Lower leg skin (tissue), 4 donors: ENCODE measurements around the gene CLDN6. TPM values are rescaled to one million over a fixed set of nuclear protein-coding genes. Genes with fewer than 3 reads are reported as not detected.

Experiments used
- DNase-seq, 2 donors: peaks; one replicate each; pipeline ENCODE4 v3.0.0-alpha.2; 2019; ENCODE audit warnings: low spot score in 2 of 2
- H3K4me3 ChIP-seq: fragments of 200-600 bp; sonication (generic); 2 replicates; pipeline ENCODE4 v1.5.1; 2017; ENCODE audit warnings: mild to moderate bottlenecking, low read depth; ENCODE audit not compliant: poor library complexity, severe bottlenecking
- POLR2A ChIP-seq, 2 donors: fragments of 450-650 bp; IDR thresholded peaks; one replicate each; pipeline ENCODE4 v1.6.1; 2016 to 2017; ENCODE audit warnings: antibody characterized with exemption in 2 of 2, mild to moderate bottlenecking in 1 of 2, moderate library complexity in 1 of 2
- WGBS, 2 donors: methylation state at CpG; one replicate each; pipeline ENCODE4 v1.1.5; 2018; 5-methylcytosine and 5-hydroxymethylcytosine counted together
- intact Hi-C: fragments of 100-400 bp; cut with DNase I; formaldehyde crosslinking; loops from one replicate; pipeline ENCODE4 v1.15.0; 2023; ENCODE audit warnings: low total_unique reads
- total RNA-seq, 4 donors: library from RNA; depleted of rRNA; stranded (reverse); fragments of >200 nt; gene quantifications; one replicate each; pipeline ENCODE4 v1.1.0, GENCODE V29; 2016
- TF ChIP-seq, protein P1 (sequence below), 3 donors: fragments of 450-650 bp; IDR thresholded peaks; one replicate each; pipeline ENCODE4 v1.5.1; 2016; ENCODE audit warnings: antibody characterized with exemption in 3 of 3, mild to moderate bottlenecking in 3 of 3, moderate library complexity in 2 of 3

Gene CLDN6
- total RNA-seq, 4 donors from 2014 or later = not detected

- no peak overlapping the region for H3K4me3 ChIP-seq
- intact Hi-C loops = no loop called here
- no peak for DNase-seq
- TF ChIP-seq, protein P1, sequence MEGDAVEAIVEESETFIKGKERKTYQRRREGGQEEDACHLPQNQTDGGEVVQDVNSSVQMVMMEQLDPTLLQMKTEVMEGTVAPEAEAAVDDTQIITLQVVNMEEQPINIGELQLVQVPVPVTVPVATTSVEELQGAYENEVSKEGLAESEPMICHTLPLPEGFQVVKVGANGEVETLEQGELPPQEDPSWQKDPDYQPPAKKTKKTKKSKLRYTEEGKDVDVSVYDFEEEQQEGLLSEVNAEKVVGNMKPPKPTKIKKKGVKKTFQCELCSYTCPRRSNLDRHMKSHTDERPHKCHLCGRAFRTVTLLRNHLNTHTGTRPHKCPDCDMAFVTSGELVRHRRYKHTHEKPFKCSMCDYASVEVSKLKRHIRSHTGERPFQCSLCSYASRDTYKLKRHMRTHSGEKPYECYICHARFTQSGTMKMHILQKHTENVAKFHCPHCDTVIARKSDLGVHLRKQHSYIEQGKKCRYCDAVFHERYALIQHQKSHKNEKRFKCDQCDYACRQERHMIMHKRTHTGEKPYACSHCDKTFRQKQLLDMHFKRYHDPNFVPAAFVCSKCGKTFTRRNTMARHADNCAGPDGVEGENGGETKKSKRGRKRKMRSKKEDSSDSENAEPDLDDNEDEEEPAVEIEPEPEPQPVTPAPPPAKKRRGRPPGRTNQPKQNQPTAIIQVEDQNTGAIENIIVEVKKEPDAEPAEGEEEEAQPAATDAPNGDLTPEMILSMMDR (IDR thresholded peaks at IDR 0.05) = no peak
- TF ChIP-seq POLR2A (IDR thresholded peaks at IDR 0.05) = no peak
- WGBS, 2 donors = 74 to 89% methylated on average over 6 of the region's 9 CpGs
Measured at GRCh38 chr16:2987286-2987685, 30.7 kb downstream of the CLDN6 start.

- WGBS, 2 donors = 59 to 64% methylated on average over 14 to 15 of the region's 17 CpGs
- intact Hi-C loops = no loop called here
- TF ChIP-seq POLR2A (IDR thresholded peaks at IDR 0.05) = no peak
- TF ChIP-seq, protein P1 (IDR thresholded peaks at IDR 0.05) = no peak
- DNase-seq = no peak
- H3K4me3 ChIP-seq = no peak overlapping the region
Measured at GRCh38 chr16:2986623-2987188, 31.3 kb downstream of the CLDN6 start.

- WGBS, 2 donors = 50 to 72% methylated on average over 5 to 15 of the region's 15 CpGs
Measured at GRCh38 chr16:2985893-2986355, 32.1 kb downstream of the CLDN6 start.

GRCh38 chr16:2985462-2985861, 32.5 kb downstream of the CLDN6 start:
- 58 to 61% methylated on average over 9 of the region's 9 CpGs for WGBS, 2 donors
- intact Hi-C loops = no loop called here

More at GRCh38 chr16:2985893-2986355, 32.1 kb downstream of the CLDN6 start:
- intact Hi-C loops = no loop called here
- no peak for TF ChIP-seq POLR2A (IDR thresholded peaks at IDR 0.05)
- TF ChIP-seq, protein P1 (IDR thresholded peaks at IDR 0.05) = no peak
- DNase-seq = no peak
- H3K4me3 ChIP-seq = no peak overlapping the region

GRCh38 chr16:2983706-2984136, 34.3 kb downstream of the CLDN6 start:
- DNase-seq = peak; percentile 68 to 95
- WGBS, 2 donors = 9 to 16% methylated on average over 23 to 42 of the region's 42 CpGs

More at GRCh38 chr16:2985462-2985861, 32.5 kb downstream of the CLDN6 start:
- DNase-seq = no peak
- TF ChIP-seq POLR2A (IDR thresholded peaks at IDR 0.05) = no peak
- TF ChIP-seq, protein P1 (IDR thresholded peaks at IDR 0.05) = no peak
- no peak overlapping the region for H3K4me3 ChIP-seq

More at GRCh38 chr16:2983706-2984136, 34.3 kb downstream of the CLDN6 start:
- intact Hi-C loops = no loop called here
- TF ChIP-seq POLR2A (IDR thresholded peaks at IDR 0.05) = no peak
- TF ChIP-seq, protein P1 (IDR thresholded peaks at IDR 0.05) = no peak
- H3K4me3 ChIP-seq = no peak overlapping the region
